ENCODE measurements around the gene PIGS. TPM values are rescaled to one million over a fixed set of nuclear protein-coding genes. Genes with fewer than 3 reads are reported as not detected.

PIGS gene
- total RNA-seq, 2 experiments from 2014 or later: 61.7 to 62.6 TPM

DNA sequence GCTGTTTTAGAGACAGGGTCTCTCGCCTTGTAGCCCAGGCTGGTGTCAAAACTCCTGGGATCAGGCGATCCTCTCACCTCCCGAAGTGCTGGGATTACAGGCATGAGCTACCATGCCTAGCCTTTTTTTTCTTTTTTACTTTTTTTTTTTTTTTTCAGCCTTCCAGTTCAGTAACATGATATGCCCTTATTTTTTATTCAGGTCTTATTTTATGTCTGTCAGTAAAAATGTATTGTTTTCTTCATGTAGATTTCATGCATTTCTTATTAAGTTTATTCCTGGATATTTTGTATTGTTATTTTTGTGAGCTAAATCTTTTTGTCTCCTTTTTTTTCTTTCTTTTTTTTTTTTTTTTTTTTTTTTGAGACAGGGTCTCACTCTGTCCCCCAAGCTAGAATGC is 67.9 kb downstream of the PIGS start:
- H3K9me3 Mint-ChIP-seq: no peaks in the 10 kb centered on the region
- CTCF ChIA-PET: interaction anchor here (0.7 to 2.1 kb wide), 2 partner anchors 10 to 1497 kb away, joined by 3 to 7 read pairs; no protein-coding TSS in a partner anchor
- H3K27ac Mint-ChIP-seq: no peak overlapping the region

More for the DNA sequence above, 67.9 kb downstream of the PIGS start:
- DNase-seq: no peak
- H3K4me3 Mint-ChIP-seq: no peak overlapping the region
- H3K27me3 Mint-ChIP-seq: peaks cover 3% of the 10 kb centered on the region
- POLR2A ChIA-PET: no interaction called here
- H3K36me3 Mint-ChIP-seq (ENCODE audit: low read depth): no peaks in the 10 kb centered on the region
- no peaks in the 10 kb centered on the region for H3K4me1 Mint-ChIP-seq

Other genes with a start within 250 kb of the PIGS start
- gene IFT20, start 236.1 kb downstream of the PIGS start, total RNA-seq: 10 to 100 TPM; 20.5 to 22.3 TPM
- gene TNFAIP1, start 235.8 kb downstream of the PIGS start, total RNA-seq: 10 to 100 TPM; 21.0 to 22.0 TPM
- gene POLDIP2, start 214.0 kb downstream of the PIGS start, total RNA-seq: 10 to 100 TPM; 61.6 to 67.7 TPM
- not detected for gene SEBOX, start 206.3 kb downstream of the PIGS start, total RNA-seq
- under 1 TPM; 0.08 to 0.12 TPM for gene VTN, start 201.2 kb downstream of the PIGS start, total RNA-seq
- gene SARM1, start 199.8 kb downstream of the PIGS start, total RNA-seq: 10 to 100 TPM; 17.7 to 20.4 TPM
- gene SLC46A1, start 165.3 kb downstream of the PIGS start, total RNA-seq: 1 to 10 TPM in 1 of 2 experiments, under 1 TPM in 1; 0.74 to 1.5 TPM
- gene SLC13A2, start 97.9 kb downstream of the PIGS start, total RNA-seq: not detected
- not detected for gene FOXN1, start 65.2 kb downstream of the PIGS start, total RNA-seq
- gene UNC119, start 18.9 kb downstream of the PIGS start, total RNA-seq: 10 to 100 TPM; 38.6 to 46.6 TPM
- gene ALDOC, start 5.4 kb upstream of the PIGS start, total RNA-seq: 10 to 100 TPM; 61.4 to 63.4 TPM
- 100 to 1,000 TPM; 139 to 147 TPM for gene SPAG5, start 27.5 kb upstream of the PIGS start, total RNA-seq
- gene RSKR, start 42.7 kb upstream of the PIGS start, total RNA-seq: 10 to 100 TPM; 18.4 to 20.6 TPM
- gene BLTP2, start 73.6 kb upstream of the PIGS start, total RNA-seq: 100 to 1,000 TPM; 144 to 145 TPM
- gene SDF2, start 90.4 kb upstream of the PIGS start, total RNA-seq: 10 to 100 TPM; 43.9 to 53.2 TPM
- 10 to 100 TPM; 78.4 to 78.7 TPM for gene SUPT6H, start 90.7 kb upstream of the PIGS start, total RNA-seq
- 1 to 10 TPM; 5.5 to 5.7 TPM for gene PROCA1, start 140.4 kb upstream of the PIGS start, total RNA-seq
- 10 to 100 TPM; 11.0 to 11.8 TPM for gene RAB34, start 146.3 kb upstream of the PIGS start, total RNA-seq
- gene RPL23A, start 148.5 kb upstream of the PIGS start, total RNA-seq: 1,000 to 10,000 TPM; 1,884 to 2,250 TPM
- 1 to 10 TPM; 2.1 to 2.3 TPM for gene TLCD1, start 154.7 kb upstream of the PIGS start, total RNA-seq
- gene NEK8, start 157.3 kb upstream of the PIGS start, total RNA-seq: 1 to 10 TPM; 7.3 TPM
- gene TRAF4, start 172.5 kb upstream of the PIGS start, total RNA-seq: 10 to 100 TPM; 44.9 to 45.1 TPM

All from activated CD4-positive, alpha-beta T cell treated with anti-CD3 and anti-CD28 coated beads, Interleukin-2, amount 10 ng/mL, durations not matched to agents 7 days and 5 days (primary cell).